Mammary epithelial cell (primary cell): ENCODE data around the gene PIANP.
A peak's percentile ranks its signal among the peaks of the same experiment; 100 is the strongest.

ENCODE experiments used
- EZH2 ChIP-seq: IDR thresholded peaks from 2 replicates; pipeline ENCODE4 v1.6.1; 2012; ENCODE audit warnings: low read length, inconsistent platforms, borderline replicate concordance
- TF ChIP-seq, protein P1 (sequence below), 2 donors: IDR thresholded peaks in 1 of 2; conservative IDR thresholded peaks in 1 of 2; 2 replicates each; pipeline ENCODE4 v1.5.1; 2011 to 2012; ENCODE audit warnings: inconsistent platforms in 2 of 2, low read length in 2 of 2, mild to moderate bottlenecking in 2 of 2, control low read depth in 1 of 2, low read depth in 1 of 2; ENCODE audit not compliant: insufficient read depth in 1 of 2; ENCODE audit errors: extremely low read depth in 1 of 2

DNA sequence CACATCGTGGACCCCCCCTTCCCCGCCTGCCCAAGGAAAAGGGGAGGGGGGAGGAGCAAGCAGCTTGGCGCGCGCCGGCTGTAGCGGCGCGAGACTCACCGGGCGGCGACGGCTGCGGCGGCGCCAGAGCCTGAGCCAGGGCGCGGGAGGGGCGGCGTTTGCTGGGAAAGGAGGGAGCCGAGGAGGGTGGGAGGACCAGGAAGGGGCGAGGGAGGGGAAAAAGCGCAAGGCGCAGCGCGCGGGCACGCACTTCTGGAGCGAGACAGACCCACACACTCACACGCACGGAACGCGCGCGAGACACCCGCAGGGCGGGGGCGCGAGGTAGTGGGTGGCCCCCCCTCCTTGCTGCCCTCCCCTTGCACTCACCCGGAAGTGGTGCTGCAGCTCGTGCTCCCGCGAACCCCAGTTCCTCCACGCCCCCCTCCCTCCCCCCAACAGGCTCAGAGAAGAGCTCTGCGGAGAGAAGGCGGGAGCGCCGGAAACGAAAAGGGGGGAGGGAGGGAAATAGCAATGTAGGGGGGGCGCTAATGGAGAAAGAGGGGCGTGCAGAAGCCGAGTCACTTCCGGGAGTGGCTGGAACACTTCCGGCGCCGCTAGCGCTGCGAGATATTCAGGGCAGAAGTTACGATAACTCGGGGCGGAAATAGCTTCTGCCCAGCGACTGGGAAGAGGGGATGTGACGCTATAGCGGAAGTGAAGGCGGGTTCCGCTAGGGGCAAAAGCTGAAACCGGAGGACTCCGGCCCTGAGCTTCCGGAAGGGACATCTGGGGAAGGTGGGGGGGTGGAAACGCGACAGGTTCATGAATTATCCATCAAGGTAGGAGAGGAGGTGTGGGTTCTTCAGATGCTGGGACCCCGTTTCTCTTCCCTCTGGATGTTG is 11.4 kb downstream of the PIANP start, which contains the start of gene ZNF384:
- TF ChIP-seq, protein P1, sequence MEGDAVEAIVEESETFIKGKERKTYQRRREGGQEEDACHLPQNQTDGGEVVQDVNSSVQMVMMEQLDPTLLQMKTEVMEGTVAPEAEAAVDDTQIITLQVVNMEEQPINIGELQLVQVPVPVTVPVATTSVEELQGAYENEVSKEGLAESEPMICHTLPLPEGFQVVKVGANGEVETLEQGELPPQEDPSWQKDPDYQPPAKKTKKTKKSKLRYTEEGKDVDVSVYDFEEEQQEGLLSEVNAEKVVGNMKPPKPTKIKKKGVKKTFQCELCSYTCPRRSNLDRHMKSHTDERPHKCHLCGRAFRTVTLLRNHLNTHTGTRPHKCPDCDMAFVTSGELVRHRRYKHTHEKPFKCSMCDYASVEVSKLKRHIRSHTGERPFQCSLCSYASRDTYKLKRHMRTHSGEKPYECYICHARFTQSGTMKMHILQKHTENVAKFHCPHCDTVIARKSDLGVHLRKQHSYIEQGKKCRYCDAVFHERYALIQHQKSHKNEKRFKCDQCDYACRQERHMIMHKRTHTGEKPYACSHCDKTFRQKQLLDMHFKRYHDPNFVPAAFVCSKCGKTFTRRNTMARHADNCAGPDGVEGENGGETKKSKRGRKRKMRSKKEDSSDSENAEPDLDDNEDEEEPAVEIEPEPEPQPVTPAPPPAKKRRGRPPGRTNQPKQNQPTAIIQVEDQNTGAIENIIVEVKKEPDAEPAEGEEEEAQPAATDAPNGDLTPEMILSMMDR (conservative IDR thresholded peaks at IDR 0.05 in 1 of 2, IDR thresholded peaks at IDR 0.05 in 1 of 2; ENCODE audit: extremely low read depth in 1 of 2, insufficient read depth in 1 of 2, low read depth in 1 of 2, low read length in 2 of 2) = peak in 1 of 2 donors; percentile 9
- TF ChIP-seq EZH2 = no peak
